Measurements from ENCODE around the gene CDH12.

Gene CDH12

DNA sequence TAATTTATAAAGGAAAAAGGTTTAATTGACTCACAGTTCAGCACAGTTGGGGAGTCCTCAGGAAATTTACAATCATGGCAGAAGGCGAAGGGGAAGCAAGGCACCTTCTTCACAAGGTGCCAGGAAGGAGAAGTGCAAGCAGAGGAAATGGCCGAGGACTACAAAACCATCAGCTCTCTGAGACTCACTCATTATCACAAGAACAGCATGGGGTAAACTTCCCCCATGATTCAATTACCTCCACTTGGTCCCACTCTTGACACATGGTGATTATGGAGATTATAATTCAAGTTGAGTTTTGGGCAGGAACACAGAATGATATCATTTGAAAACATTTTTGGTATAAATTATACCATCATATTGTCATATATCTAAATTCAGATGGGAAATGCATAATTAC, 934.7 kb downstream of the CDH12 start:
- DNase-seq = no peak

DNA sequence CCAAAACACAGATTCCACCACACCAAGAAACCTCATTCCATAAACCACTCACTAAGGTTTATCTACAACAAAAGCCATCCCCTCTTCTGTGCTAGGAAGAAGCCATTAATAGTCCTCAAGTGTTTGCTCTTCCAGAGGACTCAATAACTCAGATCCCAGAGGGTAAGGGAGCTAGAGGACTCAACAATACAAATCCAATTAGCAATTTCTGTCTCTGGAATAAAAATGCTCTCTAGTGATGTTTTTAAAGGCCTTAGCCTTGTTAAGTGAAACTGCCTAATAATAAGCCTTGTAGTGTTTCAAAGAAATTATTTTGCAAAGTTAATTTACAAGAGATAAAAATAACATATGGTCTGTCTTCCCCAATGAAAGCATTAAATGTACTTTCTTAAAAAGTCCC, 942.4 kb downstream of the CDH12 start:
- no peak for DNase-seq

DNA sequence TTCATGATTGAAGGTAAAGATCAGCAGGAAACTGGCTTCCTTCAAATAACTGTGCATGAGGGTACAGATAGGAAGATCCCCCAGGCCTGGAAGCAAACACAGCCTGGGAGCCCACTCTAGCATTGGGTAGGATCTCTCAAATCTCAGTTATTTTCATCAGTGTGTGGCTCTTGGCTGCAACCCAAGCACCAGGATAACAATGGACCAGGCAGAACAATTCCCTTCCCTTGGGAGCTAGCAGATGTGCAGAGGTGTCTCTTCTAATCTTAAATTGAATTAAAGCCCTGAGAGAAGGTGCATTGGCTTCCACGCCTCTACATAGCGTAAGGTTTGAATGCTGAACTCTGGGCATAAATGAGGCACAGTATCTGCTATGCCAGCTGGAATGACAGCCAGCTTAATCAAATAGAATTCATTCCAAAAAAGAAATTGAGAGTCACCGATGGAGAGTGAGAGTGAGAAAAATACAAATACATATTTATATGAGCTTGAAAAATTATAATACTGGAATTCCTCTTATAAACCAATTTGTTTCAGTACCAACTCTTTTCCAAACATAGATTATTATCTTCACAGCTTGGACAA, 957.3 kb downstream of the CDH12 start:
- DNase-seq = no peak

- DNase-seq = no peak
Measured at GRCh38 chr5:21893161-21893560, 960.0 kb downstream of the CDH12 start.

DNA sequence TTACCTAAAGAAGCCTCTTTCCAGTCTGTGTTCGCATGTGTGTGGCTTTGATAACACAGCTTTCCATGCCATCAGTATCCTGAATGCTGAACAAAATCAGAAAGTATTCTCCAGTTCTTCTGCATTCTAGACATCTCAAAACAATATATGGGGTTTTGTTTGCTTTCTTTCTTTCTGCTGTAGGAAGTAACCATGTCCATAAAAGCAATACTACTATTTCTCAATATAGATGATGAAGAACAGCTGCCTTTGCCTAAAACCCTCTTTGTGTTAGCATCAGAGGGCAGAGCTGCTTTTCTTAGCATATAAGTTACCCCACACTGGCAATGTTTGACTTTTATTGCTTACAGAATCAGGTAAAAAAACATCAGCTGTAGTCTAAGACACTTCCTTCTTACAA, 963.6 kb downstream of the CDH12 start:
- no peak for DNase-seq

- no peak for DNase-seq
Measured at GRCh38 chr5:21882074-21882745, 970.9 kb downstream of the CDH12 start.

GRCh38 chr5:21880164-21880563, 973.0 kb downstream of the CDH12 start:
- DNase-seq = no peak

DNA sequence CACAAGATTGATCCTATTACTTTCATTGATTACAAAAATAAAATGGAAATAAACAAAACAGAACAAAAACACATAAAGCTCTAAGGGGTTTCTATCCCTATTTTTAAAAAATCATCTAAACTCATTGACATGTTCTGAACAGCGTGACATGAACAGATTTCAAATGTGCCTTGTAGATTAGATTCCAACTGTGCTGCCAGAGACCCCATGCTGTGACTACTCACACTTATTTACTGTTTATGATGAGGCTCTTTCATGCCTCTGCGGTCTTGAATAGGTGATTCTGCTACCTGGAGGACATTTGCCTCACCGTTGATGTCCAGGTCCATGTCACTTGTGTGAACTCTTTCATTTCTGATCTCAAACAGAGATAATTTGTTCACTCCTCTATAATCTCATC, 990.2 kb downstream of the CDH12 start:
- DNase-seq = no peak

DNA sequence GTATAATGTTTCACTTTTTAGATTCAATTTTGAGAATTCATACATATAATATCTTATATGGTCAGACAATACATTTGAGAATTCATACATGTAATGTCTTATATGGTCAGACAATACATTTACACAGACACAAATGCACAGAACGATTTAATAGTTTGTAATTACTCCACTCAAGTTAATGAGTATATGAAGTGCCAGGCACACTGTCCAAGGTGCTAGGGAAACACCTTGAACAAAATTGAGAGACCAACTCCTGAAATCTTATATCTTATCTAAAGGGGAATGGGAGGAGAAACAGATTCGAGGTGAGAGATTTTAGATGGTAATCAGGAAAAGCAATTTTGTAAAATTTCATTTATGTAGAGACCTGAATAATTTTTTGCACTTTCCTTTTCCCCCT, 994.7 kb downstream of the CDH12 start:
- no peak for DNase-seq

GRCh38 chr5:21856987-21857386, 996.2 kb downstream of the CDH12 start:
- DNase-seq = no peak

DNA sequence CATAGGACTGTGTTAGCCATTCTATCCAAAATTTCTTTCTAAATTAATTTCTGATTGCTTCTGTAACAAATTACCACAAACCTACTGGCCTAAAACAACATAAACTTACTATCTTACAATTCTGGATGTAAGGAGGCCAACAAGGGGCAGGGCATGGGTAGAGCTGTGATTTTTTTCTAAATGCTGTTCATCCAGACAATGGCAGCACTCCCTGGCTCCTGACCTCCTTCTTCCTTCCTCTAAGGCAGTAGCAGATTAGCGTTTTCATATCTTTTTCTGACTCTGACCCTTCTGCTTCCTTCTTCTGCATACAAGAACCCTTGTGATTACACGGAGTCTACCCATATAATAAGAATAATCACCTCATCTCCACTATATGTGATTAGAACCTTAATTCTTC, 1005.8 kb downstream of the CDH12 start:
- DNase-seq = no peak

DNA sequence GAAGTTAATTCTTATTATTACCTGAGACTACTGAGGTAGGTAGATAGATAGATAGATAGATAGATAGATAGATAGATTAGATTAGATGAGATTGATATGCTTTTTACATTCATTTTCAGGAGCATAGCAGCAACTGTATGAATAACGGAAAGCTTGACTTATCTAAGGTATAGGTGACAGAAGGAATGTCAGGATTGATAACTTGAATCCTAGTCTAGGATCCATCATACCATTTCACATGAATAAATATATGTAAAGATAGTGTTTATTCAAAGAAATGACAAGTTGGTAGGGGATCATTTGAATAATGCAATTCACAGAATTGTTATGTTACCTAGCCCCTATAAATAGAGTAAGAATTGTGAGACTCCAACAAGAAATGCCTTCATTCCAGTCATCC, 1008.2 kb downstream of the CDH12 start:
- DNase-seq = no peak

DNA sequence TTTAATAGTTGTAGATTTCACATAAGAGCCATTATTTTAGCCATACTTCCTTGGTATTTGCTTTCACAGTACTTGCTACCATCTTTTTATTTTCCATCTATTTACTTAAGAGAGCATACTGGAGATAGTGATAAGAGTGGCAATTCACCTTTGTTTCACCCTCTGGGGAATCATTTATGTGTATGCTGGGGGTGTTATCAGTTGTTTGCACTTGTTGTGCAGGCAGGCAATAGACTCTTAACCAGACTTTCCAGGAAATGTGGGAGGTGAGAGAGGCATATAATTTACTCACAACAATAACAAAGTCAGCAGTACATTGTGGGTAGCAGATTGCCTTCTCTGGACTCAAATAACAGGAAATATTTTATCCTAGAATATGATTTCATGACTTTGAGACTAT, 1018.3 kb downstream of the CDH12 start:
- DNase-seq = no peak

DNA sequence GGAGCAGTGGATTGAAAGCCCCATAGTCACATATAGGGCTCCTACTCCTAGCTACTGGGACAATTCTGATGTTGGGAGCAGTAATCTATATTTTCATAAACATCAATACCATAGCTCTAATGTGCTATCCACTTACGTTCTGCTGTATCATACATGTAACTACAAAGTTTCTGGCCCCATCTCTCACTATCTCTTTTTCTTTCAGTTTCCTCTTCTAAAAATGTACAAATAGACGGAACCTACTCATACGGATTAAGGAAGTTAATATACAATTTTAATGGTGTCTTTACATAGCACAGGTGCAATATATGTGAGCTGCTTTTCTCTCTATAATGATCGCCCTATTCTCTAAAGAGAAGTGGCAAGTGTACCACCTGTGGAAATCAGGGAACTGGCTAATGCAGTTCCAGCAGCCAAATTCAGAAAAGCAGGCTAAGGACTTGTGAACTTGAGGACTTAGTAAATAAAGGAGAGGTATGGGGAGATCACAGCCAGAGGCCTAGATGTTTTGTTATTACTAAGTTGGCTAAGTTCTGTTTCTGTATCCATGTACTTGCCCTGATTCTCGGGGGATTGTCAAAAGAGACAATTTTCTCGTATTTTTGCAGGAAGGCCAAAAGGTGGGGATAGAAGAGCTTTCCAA, 1021.9 kb downstream of the CDH12 start:
- no peak for DNase-seq

DNA sequence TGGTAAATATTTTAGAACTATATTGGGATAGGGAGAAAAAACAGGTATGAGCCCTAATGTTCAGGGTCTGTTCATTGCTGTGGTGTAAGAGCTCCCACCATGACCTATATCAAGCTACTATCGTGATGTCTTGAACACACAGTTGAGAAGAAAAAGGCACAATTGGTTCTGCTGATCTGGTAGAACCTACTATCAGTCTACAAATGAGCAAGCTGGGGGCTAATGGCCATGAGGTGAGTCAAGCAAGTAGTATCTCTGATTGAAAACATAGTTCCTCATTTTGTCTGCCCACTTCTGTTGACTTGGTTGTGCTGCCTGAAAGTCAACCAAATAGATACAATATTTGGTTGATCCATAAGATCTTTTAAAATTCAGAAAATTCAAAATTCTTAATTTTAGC, 1026.3 kb downstream of the CDH12 start:
- DNase-seq = no peak

- DNase-seq = no peak
Measured at GRCh38 chr5:21823588-21823987, 1029.6 kb downstream of the CDH12 start.

DNA sequence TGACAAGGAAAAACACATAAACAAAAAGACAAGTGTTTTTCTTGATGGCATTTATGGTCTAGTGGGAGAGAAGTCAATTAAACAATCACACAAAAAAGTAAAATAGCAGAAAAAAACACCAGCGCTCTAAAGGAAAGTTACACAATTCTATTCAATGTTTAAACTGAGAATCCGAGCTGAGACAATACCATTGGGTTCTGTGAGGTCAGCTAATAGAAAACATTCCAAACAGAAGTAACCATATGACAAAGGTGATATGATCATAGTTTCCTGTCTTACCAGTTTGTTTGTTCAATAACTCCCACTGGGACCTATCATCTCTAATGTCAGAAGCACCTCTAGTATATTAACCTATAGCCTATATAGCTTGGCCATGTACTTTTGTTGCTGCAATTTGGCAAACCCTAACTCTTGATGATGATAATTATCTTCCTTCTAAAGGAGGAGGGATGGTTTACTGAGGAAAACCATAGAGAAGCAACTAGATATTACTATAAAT, 1030.0 kb downstream of the CDH12 start:
- no peak for DNase-seq

- DNase-seq = no peak
Measured at GRCh38 chr5:21820527-21820926, 1032.6 kb downstream of the CDH12 start.

DNA sequence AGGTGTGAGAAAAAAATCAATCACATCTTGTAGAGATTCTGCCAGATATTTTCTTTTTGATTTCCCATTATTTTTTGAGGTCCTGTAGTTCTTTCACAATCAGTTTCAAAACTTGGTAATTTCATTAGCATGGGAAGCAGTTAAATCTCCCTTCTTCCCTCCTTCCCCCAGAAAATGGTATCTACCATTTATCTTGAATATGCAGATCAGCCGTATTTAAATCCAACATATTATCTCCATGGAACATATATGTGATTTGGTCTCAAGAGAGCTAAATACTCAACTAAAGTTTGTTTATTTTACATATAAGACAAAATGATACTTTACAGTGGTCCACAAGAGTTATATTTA, 1034.8 kb downstream of the CDH12 start:
- no peak for DNase-seq

- no peak for DNase-seq
Measured at GRCh38 chr5:21817668-21818369, 1035.3 kb downstream of the CDH12 start.

GRCh38 chr5:21810737-21811316, 1042.3 kb downstream of the CDH12 start:
- no peak for DNase-seq

DNA sequence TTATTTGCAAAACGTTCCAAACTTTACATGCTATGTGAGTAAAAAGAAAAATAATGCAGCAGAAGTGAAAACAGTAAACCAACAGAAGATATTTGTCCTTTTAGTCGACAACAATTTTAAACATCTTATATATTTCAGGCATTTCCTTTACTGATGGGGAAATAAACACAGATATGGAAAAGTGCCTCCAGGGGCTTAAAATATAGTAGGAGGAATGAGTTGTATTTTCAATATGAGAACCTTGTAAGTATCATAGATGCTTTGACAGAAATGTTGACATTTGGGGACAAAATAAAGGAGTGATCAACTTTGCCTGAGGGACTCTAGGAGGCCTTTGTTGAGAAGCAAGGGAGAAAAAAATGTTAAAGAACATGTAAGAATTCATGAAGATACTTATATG, 1043.5 kb downstream of the CDH12 start:
- no peak for DNase-seq

DNA sequence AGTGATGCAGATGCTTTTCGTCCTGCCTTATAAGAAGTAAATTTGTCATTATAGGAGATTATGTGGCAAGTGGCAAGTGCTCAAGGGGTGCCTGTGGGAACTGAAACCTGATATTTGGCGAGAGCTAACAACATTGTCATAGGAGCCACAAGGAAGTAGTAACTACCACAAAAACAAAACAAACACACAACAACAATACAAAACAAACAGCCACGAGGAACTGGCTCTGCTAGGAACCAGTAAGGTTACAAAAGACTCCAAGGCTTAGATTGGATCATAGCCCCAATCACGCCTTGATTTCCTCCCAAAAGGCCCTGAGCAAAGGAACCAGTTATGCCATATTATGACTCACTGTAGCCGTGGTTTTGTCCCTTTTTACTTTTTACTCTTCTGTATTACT, 1045.2 kb downstream of the CDH12 start:
- no peak for DNase-seq

DNA sequence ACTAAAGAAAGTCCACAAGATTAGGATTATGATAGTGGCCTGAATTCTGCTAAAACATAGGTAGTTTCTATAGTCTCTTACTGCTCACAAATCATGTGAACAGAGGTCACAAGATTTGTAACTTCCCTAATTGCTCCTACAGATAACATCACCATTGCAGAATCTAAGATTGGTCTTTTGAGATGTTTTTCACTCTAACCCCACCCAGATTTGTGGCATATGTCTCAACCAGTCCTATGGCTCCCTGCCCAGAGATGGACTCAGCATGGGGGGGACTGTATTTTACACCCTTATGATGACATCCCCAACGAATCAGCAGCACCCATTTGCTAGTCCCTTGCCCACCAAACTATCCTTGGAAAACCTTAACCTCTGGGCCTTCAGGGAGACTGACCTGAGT, 1046.2 kb downstream of the CDH12 start:
- no peak for DNase-seq

All from activated CD4-positive, alpha-beta T cell treated with anti-CD3 and anti-CD28 coated beads, Interleukin-2, amount 50 U/mL, for 4 hours (primary cell).